ENCODE data around the gene AQP4.

DNA sequence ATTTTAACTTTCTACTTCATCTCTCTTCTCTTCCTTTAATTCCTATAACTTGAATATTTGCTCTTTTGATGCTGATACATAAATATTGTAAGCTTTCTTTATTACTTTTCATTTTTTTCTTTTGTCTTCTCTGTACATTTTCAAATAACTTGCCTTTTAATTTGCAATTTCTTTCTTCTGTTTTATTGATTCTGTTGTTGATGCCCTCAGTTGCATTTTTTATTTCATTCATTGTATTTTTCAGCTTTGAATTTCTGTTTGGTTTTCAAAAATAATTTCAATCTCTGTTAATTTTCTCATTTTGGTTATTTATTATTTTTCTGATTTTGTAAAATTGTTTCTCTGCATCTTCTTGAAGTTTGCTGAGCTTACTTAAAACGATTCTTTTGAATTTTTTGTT is 47.0 kb downstream of the AQP4 start:
- TF ChIP-seq GATA2 (IDR thresholded peaks at IDR 0.05; ENCODE audit: low read depth, low read length) (no peak), GATA3 (IDR thresholded peaks at IDR 0.05; ENCODE audit: low read depth, low read length) (no peak)
